Measurements from ENCODE around the gene PARVB. TPM values are rescaled to one million over a fixed set of nuclear protein-coding genes. Genes with fewer than 3 reads are reported as not detected.

PARVB gene
- total RNA-seq, 4 donors from 2014 or later: 120 to 201 (median 147) TPM

GRCh38 chr22:43993072-43993760 is 30.9 kb upstream of the PARVB start:
- Histone ChIP-seq H3K4me1 (peaks cover 25 to 28% of the 10 kb centered on the region in 2 donors), H3K27me3 (no peaks in the 10 kb centered on the region), H3K9me3 (no peaks in the 10 kb centered on the region), H3K36me3 (peaks cover 0 to 41% of the 10 kb centered on the region in 2 donors), H3K27ac (peak overlapping the region; percentile 74 to 85 (median 82)), H3K4me3 (no peak overlapping the region)
- DNase-seq (peak; percentile 29 to 53), ATAC-seq (peak; percentile 60 to 63)
- TF ChIP-seq POLR2A (IDR thresholded peaks at IDR 0.05) (no peak), CTCF (IDR thresholded peaks at IDR 0.05 in 4 of 5, conservative IDR thresholded peaks at IDR 0.05 in 1 of 5) (peak; percentile 91 to 98 (median 96))
- intact Hi-C loops (cut with DNase I; ENCODE audit: low total_unique reads) (loop anchor here (1.0 to 10.0 kb wide), 3 partner anchors 93 to 633 kb away; no protein-coding TSS in a partner anchor), in situ Hi-C loops (cut with MboI; ENCODE audit: low sequenced_read_pairs in 4 of 4) (loop anchor here (5.0 to 25.0 kb wide), 3 partner anchors 94 to 644 kb away; no protein-coding TSS in a partner anchor)

- Histone ChIP-seq H3K9me3 (no peaks in the 10 kb centered on the region), H3K36me3 (peaks cover 0 to 41% of the 10 kb centered on the region in 2 donors), H3K27ac (peak overlapping the region; percentile 74 to 85 (median 82)), H3K4me1 (peaks cover 21 to 30% of the 10 kb centered on the region in 2 donors), H3K27me3 (no peaks in the 10 kb centered on the region), H3K4me3 (no peak overlapping the region)
- TF ChIP-seq CTCF (IDR thresholded peaks at IDR 0.05 in 4 of 5, conservative IDR thresholded peaks at IDR 0.05 in 1 of 5): no peak
- no peak for TF ChIP-seq POLR2A (IDR thresholded peaks at IDR 0.05)
- in situ Hi-C loops (cut with MboI; ENCODE audit: low sequenced_read_pairs in 4 of 4): loop anchor here (5.0 to 25.0 kb wide), 3 partner anchors 93 to 643 kb away; no protein-coding TSS in a partner anchor
- DNase-seq (no peak), ATAC-seq (no peak)
- intact Hi-C loops (cut with DNase I; ENCODE audit: low total_unique reads): loop anchor here (10.0 kb wide), 1 partner anchor 181 kb away; no protein-coding TSS in a partner anchor
Measured at GRCh38 chr22:43994006-43994405, 30.1 kb upstream of the PARVB start.

GRCh38 chr22:43994416-43994815 is 29.7 kb upstream of the PARVB start:
- ATAC-seq (no peak), DNase-seq (no peak)
- intact Hi-C loops (cut with DNase I; ENCODE audit: low total_unique reads): loop anchor here (10.0 kb wide), 1 partner anchor 180 kb away; no protein-coding TSS in a partner anchor
- peaks cover 0 to 41% of the 10 kb centered on the region in 2 donors for H3K36me3 ChIP-seq
- H3K9me3 ChIP-seq: no peaks in the 10 kb centered on the region
- in situ Hi-C loops (cut with MboI; ENCODE audit: low sequenced_read_pairs in 4 of 4): loop anchor here (5.0 to 25.0 kb wide), 3 partner anchors 93 to 643 kb away; no protein-coding TSS in a partner anchor
- no peaks in the 10 kb centered on the region for H3K27me3 ChIP-seq
- H3K4me3 ChIP-seq: no peak overlapping the region
- peaks cover 22 to 33% of the 10 kb centered on the region in 2 donors for H3K4me1 ChIP-seq
- peak overlapping the region; percentile 74 to 85 (median 82) for H3K27ac ChIP-seq
- TF ChIP-seq CTCF (IDR thresholded peaks at IDR 0.05 in 4 of 5, conservative IDR thresholded peaks at IDR 0.05 in 1 of 5) (no peak), POLR2A (IDR thresholded peaks at IDR 0.05) (no peak)

GRCh38 chr22:43995057-43995685 is 28.9 kb upstream of the PARVB start:
- peaks cover 30 to 39% of the 10 kb centered on the region in 2 donors for H3K4me1 ChIP-seq
- no peak for TF ChIP-seq CTCF (IDR thresholded peaks at IDR 0.05 in 4 of 5, conservative IDR thresholded peaks at IDR 0.05 in 1 of 5)
- no peak for TF ChIP-seq POLR2A (IDR thresholded peaks at IDR 0.05)
- intact Hi-C loops (cut with DNase I; ENCODE audit: low total_unique reads): loop anchor here (10.0 kb wide), 1 partner anchor 180 kb away; no protein-coding TSS in a partner anchor

More at GRCh38 chr22:43995057-43995685, 28.9 kb upstream of the PARVB start:
- Histone ChIP-seq H3K27ac (peak overlapping the region; percentile 82 to 95 (median 84)), H3K9me3 (no peaks in the 10 kb centered on the region), H3K4me3 (no peak overlapping the region), H3K27me3 (no peaks in the 10 kb centered on the region), H3K36me3 (peaks cover 0 to 35% of the 10 kb centered on the region in 2 donors)
- DNase-seq (no peak), ATAC-seq (no peak)
- in situ Hi-C loops (cut with MboI; ENCODE audit: low sequenced_read_pairs in 4 of 4): loop anchor here (5.0 to 25.0 kb wide), 3 partner anchors 92 to 642 kb away; no protein-coding TSS in a partner anchor

All from gastrocnemius medialis (tissue), 4 donors.